GM21526 (cell line): ENCODE results near the gene LAD1.

Source experiments
- ATAC-seq: cut with Tn5 transposase; IDR thresholded peaks from one replicate; pipeline ENCODE4 v1.9.1; 2021; ENCODE audit warnings: moderate library complexity; ENCODE audit not compliant: unreplicated experiment, low FRiP score

The LAD1 gene

GRCh38 chr1:201331166-201331565 lies 68.0 kb downstream of the LAD1 start:
- ATAC-seq = no peak
